Gastrocnemius medialis (tissue), 4 donors: ENCODE results near the gene EHD3. TPM values are rescaled to one million over a fixed set of nuclear protein-coding genes. Genes with fewer than 3 reads are reported as not detected.

Experiments
- ATAC-seq, 2 donors: fragments of 150-250 bp; one replicate each; pipeline ENCODE4 v1.9.1; 2016
- DNase-seq, 2 donors: peaks; one replicate each; pipeline ENCODE4 v3.0.0-alpha.2; 2019
- H3K27ac ChIP-seq, 4 donors: fragments of 200-600 bp; sonication (generic); 1 replicate in 1 of 4; 2 replicates in 3 of 4; pipeline ENCODE4 v1.5.1; 2016 to 2018; ENCODE audit warnings: mild to moderate bottlenecking in 2 of 4, moderate library complexity in 1 of 4
- H3K27me3 ChIP-seq, 3 donors: fragments of 200-600 bp; sonication (generic) in 2 of 3; 1 replicate in 1 of 3; 2 replicates in 2 of 3; pipeline versions ENCODE4 v1.5.1 to v1.6.0; 2016 to 2019; ENCODE audit warnings: mild to moderate bottlenecking in 1 of 3, moderate library complexity in 1 of 3
- H3K36me3 ChIP-seq, 2 donors: fragments of 200-600 bp; sonication (generic) in 1 of 2; one replicate each; pipeline ENCODE4 v1.5.1; 2017 to 2018
- H3K4me1 ChIP-seq, 2 donors: fragments of 200-600 bp; sonication (generic) in 1 of 2; one replicate each; pipeline ENCODE4 v1.5.1; 2016 to 2017; ENCODE audit warnings: mild to moderate bottlenecking in 2 of 2
- H3K4me3 ChIP-seq, 4 donors: fragments of 200-600 bp; sonication (generic) in 3 of 4; 1 replicate in 1 of 4; 2 replicates in 3 of 4; pipeline ENCODE4 v1.5.1; 2016 to 2019; ENCODE audit warnings: mild to moderate bottlenecking in 2 of 4
- H3K9me3 ChIP-seq, 3 donors: fragments of 200-600 bp; sonication (generic) in 2 of 3; 1 replicate in 1 of 3; 2 replicates in 2 of 3; pipeline ENCODE4 v1.5.1; 2016 to 2019
- CTCF ChIP-seq, 5 experiments: fragments of 450-650 bp in 3 of 5; fragments of 200-600 bp in 2 of 5; sonication (generic) in 2 of 5; IDR thresholded peaks in 4 of 5; conservative IDR thresholded peaks in 1 of 5; 1 replicate in 4 of 5; 2 replicates in 1 of 5; pipeline ENCODE4 v1.5.1; 2016 to 2019; ENCODE audit warnings: antibody characterized with exemption in 5 of 5, mild to moderate bottlenecking in 3 of 5, moderate library complexity in 3 of 5
- POLR2A ChIP-seq, 2 donors: fragments of 450-650 bp; IDR thresholded peaks; one replicate each; pipeline ENCODE4 v1.6.1; 2017; ENCODE audit warnings: antibody characterized with exemption in 2 of 2, mild to moderate bottlenecking in 2 of 2, moderate library complexity in 2 of 2
- in situ Hi-C, 4 donors: fragments of 200-750 bp; cut with MboI; loops; one replicate each; pipeline versions ENCODE4 v1.15.0 to v1.8.0; 2017; ENCODE audit warnings: low sequenced_read_pairs in 4 of 4
- intact Hi-C: fragments of 100-400 bp; cut with DNase I; formaldehyde crosslinking; loops from one replicate; pipeline ENCODE4 v1.15.1; 2023; ENCODE audit warnings: low total_unique reads
- total RNA-seq, 4 donors: library from RNA; depleted of rRNA; stranded (reverse); fragments of >200 nt; gene quantifications; one replicate each; pipeline versions ENCODE4 v1.1.0 to v1.2.3, GENCODE V29; 2016

Gene EHD3
- total RNA-seq, 4 donors from 2014 or later = 1.5 to 3.1 (median 2.1) TPM

- Histone ChIP-seq H3K4me3 (no peak overlapping the region), H3K27ac (no peak overlapping the region), H3K4me1 (no peaks in the 10 kb centered on the region), H3K27me3 (peaks cover 0 to 9% (median 6%) of the 10 kb centered on the region in 3 donors), H3K9me3 (no peaks in the 10 kb centered on the region), H3K36me3 (no peaks in the 10 kb centered on the region)
- in situ Hi-C loops = no loop called here
- intact Hi-C loops = no loop called here
- DNase-seq (no peak), ATAC-seq (no peak)
- no peak for TF ChIP-seq CTCF (IDR thresholded peaks at IDR 0.05 in 4 of 5, conservative IDR thresholded peaks at IDR 0.05 in 1 of 5)
Observed at GRCh38 chr2:31227110-31227509, 6.8 kb upstream of the EHD3 start.

GRCh38 chr2:31227711-31228125 is 6.2 kb upstream of the EHD3 start:
- H3K4me1 ChIP-seq = no peaks in the 10 kb centered on the region
- ATAC-seq (no peak), DNase-seq (no peak)
- in situ Hi-C loops (no loop called here), intact Hi-C loops (no loop called here)
- TF ChIP-seq CTCF (IDR thresholded peaks at IDR 0.05 in 4 of 5, conservative IDR thresholded peaks at IDR 0.05 in 1 of 5) (no peak), POLR2A (IDR thresholded peaks at IDR 0.05) (no peak)
- H3K9me3 ChIP-seq = no peaks in the 10 kb centered on the region
- H3K27me3 ChIP-seq = peaks cover 0 to 9% (median 6%) of the 10 kb centered on the region in 3 donors
- H3K4me3 ChIP-seq = no peak overlapping the region
- no peak overlapping the region for H3K27ac ChIP-seq
- no peaks in the 10 kb centered on the region for H3K36me3 ChIP-seq

- peaks cover 0 to 2% of the 10 kb centered on the region in 2 donors for H3K4me1 ChIP-seq
- no peak overlapping the region for H3K27ac ChIP-seq
- intact Hi-C loops (no loop called here), in situ Hi-C loops (no loop called here)
- H3K9me3 ChIP-seq = no peaks in the 10 kb centered on the region
- TF ChIP-seq CTCF (IDR thresholded peaks at IDR 0.05 in 4 of 5, conservative IDR thresholded peaks at IDR 0.05 in 1 of 5) (no peak), POLR2A (IDR thresholded peaks at IDR 0.05) (no peak)
- H3K4me3 ChIP-seq = no peak overlapping the region
- peaks cover 0 to 9% (median 6%) of the 10 kb centered on the region in 3 donors for H3K27me3 ChIP-seq
- no peaks in the 10 kb centered on the region for H3K36me3 ChIP-seq
- no peak for ATAC-seq
- no peak for DNase-seq
Observed at GRCh38 chr2:31228717-31229116, 5.2 kb upstream of the EHD3 start.

- Histone ChIP-seq H3K36me3 (no peaks in the 10 kb centered on the region), H3K9me3 (no peaks in the 10 kb centered on the region), H3K4me3 (no peak overlapping the region), H3K4me1 (peaks cover 6 to 11% of the 10 kb centered on the region in 2 donors), H3K27me3 (peaks cover 0 to 6% (median 2%) of the 10 kb centered on the region in 3 donors), H3K27ac (no peak overlapping the region)
- in situ Hi-C loops (loop anchor here (10.0 kb wide), 1 partner anchor 104 kb away; no protein-coding TSS in a partner anchor), intact Hi-C loops (no loop called here)
- no peak for TF ChIP-seq POLR2A (IDR thresholded peaks at IDR 0.05)
- no peak for TF ChIP-seq CTCF (IDR thresholded peaks at IDR 0.05 in 4 of 5, conservative IDR thresholded peaks at IDR 0.05 in 1 of 5)
- ATAC-seq (no peak), DNase-seq (no peak)
Observed at GRCh38 chr2:31230751-31231150, 3.2 kb upstream of the EHD3 start.
